NCI-H446 treated with DMSO at 0.1 percent for 48 hours (cell line): ENCODE measurements around the gene KRT33B.
"Not testable (repeated sequence)": the region's sequence is repeated elsewhere in the genome, so short reads cannot be mapped to it uniquely, and the experiment has no call there.

Experiments used
- DNase-seq: peaks from one replicate; lab custom pipeline; 2025; lab: John Stamatoyannopoulos, UW

The KRT33B gene

DNA sequence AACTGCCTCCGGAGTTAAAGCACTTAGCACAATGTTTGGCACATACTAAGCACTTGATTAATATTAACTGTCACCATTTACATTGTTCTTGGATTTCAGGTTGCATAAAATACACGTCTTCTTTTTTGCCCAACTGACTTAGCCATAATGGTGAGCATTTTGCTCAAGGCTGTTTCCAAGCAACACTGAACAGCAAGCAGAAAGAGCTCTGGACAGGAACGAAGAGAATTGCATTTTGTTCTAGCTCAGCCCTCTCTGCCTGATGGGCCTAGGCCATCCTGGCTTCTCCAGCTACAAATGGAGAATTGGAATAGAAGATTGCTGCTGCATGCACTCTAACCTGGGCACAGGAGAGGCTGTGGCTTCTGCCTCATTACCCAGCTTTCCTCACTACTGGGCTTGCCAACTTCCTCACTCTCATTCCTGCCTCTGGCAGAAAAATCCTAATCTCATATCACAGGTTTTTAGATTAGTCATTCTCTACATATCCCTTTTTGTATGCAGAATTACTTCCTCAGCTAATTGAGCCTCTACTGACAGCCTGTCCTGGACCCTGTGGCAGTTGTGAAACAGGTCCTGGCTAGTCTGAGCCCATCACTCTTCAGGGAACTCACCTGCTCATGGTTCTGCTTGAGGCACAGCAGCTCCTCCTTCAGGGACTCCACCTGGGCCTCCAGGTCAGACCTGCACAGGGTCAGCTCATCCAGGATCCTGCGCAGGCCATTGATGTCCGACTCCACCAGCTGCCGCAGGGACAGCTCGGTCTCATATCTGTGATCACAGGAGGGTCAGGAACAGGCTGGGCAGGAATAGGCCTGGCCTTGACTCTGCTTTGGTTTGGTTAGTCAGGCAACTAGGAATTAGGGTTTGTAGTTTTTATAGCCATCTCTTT is 21.5 kb downstream of the KRT33B start:
- DNase-seq = no peak

DNA sequence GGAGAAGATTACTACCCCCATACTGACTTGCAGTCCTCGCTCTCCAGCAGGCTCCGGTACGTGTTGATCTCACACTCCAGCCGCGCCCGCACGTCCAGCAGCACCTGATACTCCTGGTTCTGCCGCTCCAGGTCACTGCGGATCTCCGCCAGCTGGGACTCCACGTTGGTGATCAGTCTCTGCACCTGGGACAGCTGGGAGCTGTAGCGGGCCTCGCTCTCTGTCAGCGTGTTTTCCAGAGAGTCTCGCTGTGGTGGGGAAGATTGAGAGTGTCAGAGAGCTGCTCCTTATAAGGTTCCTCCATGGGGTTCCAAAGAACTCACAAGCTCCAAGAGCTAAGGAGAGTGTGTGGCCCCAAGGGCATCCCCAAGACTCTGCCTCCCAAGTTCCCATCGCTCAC is 23.2 kb downstream of the KRT33B start:
- DNase-seq = not testable (repeated sequence)

DNA sequence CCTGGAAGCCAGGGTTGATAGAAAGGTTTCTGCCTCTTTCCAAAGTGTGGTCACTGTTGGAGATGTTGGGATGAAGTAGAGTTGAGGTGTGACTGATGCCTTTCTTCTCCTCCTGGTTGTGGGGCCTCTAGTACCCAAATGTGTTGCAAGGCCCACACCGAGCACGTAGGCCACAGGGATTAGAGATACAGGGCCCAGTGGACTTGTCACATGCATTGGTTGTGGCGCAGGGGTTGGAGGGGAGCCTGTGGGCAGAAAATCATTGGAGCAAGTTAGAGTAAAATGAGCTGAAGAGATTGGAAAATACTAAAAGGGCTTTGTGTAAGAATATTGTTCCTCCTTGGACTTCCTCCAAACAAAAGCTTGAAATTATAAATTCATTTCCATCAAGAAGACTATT is 23.6 kb downstream of the KRT33B start:
- no peak for DNase-seq

DNA sequence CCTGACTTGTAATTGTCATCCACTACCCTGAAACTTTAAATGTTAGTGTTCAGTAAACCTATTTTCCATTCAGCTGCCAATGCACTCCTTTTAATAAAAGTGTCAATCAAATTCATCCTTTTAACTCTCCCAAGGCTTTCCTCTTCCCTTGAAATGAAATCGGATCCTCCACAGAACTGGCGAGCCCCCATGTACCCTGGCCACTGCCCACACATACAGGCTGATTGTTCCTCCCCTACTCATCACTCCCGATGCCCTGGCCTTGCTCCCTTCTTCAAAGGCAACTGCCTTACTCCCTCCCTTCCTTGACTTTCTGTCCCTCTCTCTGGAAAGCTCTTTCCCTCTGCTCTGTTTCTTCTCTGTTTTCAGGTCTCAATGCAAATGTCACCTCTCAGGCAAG is 26.6 kb downstream of the KRT33B start:
- DNase-seq = no peak

DNA sequence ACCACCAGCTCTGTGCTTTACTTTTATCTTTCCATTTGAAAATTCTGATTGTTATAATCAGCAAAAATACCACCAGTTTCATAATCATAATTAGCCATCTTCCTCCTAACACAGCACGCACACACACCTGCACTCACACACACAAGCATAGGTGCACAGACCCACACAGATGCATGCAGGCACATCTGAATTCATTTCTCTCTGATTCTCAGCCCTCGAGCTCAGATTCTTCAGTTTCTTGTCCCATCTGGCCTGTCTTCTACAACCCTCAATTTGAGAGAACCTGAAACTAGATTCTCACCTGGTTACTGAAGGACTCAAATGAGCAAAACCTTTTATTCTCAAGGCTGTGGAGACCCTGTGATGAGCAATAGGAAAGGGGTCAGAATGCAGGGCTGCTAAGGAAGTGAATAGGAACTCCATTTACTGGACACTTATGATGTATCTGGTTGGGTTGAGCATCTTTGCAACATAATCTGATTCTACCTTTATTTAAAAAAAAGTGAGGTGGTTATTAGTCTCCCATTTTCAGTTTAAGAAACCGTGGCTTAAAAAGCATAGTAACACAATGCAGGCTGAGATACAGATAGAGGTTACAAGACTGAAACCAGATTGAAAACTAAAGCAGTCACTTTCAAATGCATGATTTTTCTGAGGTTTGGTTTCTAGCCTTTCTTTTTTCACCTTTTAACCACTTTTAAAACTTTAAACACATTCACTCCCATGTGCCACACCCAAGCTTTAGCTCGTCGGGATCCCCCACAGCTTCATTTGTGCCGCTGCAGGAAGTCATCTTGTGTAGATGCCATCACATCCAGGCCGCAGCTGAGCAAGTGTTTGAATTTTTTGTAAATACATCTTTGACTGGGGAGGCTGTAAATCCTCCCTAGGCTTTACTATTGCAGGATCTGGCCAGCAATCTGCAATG is 28.4 kb downstream of the KRT33B start:
- DNase-seq = no peak

DNA sequence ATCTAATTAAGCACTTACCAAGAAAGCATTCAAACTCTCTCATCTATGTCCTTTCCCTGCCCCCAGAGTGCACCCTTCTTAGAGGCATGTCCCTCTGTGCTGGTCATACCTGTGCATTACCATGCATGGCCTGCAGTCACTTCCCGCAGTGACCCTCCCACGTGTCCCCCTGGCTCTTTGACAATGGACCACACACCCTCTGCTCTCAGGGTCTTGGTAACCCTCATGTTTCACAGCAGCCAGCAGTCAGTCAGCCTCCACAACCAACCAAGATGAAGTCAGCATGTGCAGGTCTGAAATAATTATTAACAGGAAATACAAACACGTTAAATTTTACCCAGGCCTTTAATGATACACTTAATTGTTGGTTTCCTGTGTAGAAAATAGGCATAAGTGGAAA is 29.1 kb downstream of the KRT33B start:
- DNase-seq = no peak

DNA sequence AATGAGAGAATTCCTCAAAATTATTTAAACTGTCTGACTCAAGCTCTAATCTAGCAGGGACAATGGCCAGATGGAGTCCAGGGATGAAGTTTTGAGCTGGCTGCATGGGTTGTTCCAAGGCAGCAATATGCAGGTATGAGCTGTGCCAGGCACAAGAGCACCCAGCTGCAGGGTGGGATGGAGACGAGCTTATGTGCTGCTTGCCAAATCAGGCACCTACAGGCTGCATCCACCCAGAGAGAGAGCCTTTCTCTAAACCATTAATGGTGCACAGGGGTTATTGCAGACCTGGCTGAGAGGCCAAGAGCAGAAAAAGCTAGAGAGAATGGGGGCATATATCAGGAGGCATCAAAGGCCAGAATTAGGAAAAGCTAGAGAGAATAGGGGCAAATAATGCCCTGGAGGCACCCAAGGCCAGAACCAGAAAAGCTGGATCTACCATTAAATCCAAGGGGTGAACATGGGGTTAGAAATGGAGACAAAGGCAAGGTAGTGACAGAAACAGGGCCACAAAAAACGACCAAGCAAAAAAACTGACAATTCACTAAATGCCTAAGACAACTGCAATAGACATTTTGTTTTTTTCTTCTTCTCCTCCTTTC is 29.9 kb downstream of the KRT33B start:
- DNase-seq = no peak

DNA sequence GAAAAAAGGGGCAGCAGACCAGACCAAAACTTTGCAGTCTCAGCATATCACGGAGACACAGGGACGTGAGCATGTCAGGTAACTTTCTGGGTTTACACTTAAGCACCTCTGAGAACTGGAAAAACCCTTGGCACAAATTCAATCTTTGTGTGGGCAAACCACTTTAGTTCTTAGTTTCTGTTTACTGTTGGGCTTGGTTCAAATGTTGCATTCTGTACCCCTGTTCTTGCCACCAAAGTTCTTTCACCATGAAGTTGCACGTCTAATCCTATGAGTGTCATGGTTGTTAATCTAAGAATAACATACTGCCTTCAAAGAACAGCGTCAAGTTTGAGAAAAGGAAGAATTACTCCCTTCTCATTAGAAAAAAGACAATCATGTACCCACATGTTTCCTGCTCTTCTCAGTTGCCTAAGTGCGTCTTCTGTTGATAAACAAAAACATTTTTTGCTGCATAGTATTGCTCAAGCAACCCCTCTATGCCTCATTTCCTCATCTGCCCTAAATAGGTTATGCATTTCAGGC is 30.6 kb downstream of the KRT33B start:
- no peak for DNase-seq

DNA sequence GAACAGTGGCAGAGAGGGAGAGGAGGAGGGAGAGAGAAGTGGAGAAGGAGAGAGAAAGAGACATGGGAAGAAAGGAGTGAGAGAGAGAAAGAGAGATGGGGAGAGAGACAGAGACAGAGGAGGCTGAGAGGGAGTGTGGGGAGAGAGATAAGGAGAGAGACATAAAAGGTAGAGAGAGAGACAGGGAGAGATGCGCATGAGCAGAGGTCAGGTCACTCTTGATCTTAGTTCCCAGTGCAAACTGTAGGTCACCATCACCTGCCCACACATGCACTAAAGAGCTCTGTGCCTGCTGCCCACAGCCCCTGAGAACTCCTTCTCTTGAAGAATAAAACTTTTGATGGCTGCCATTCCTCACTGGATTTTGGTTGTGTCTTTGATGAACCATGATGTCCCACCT is 33.9 kb downstream of the KRT33B start:
- no peak for DNase-seq

DNA sequence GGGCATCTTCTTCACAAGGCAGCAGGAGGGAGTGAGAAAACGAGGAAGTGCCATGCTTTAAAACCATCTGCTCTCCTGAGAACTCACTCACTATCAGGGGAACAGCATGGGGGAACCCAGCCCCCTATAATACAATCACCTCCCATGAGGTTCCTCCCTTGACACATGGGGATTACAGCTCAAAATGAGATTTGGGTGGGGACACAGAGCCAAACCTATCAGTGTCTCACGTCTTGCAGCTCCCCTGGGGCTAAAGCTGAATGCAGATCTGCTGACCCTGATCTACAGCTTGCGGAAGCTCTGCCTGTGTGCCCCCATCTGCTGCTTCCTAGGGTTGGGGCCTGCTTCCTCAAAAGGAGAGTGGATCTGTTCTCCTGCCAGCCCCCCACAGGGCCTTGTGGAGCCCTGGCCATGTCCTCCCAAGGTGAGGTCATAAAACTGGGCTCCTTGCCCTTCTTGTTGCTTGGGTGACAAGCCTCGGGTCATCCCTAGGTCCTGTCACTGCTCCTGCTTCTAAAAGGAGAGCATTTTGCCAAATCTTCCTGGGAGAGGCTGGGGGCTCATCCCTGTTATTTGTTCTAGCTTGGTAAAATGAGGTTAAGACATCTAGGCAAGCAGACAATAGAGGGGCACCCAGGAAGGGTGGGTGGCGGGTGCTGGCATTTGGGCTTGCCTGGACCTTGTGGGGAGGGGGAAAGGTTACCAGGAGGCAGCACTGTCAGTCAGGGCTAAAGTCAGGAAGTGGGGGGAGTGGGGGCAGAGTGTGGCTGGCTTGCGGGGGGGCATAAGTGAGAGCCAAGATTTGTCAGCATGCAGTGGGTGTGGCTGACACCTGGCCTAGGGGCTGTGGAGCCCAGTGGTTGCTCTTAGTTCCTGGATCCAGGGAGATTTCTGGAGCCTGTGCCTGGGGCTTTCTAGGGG is 35.0 kb downstream of the KRT33B start:
- no peak for DNase-seq

DNA sequence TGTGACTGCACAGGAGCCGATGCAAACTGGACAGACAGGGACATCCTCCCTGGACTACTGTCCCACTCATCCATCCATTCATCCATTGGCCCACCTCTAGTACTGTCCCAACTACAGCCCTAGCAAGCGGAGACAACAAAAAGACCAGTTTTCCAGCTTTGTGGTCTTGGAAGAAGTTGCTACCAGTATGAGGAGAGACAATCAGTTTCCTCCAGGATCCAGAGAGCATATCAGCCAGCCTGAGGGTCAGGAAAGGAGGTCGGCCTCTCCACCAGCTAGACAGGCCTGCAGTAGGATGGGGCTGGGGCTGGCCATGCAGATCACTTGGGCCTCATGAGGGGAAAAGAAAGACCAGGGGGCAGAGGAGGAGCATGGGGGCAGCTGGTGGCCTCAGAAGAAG is 35.8 kb downstream of the KRT33B start:
- DNase-seq = no peak

DNA sequence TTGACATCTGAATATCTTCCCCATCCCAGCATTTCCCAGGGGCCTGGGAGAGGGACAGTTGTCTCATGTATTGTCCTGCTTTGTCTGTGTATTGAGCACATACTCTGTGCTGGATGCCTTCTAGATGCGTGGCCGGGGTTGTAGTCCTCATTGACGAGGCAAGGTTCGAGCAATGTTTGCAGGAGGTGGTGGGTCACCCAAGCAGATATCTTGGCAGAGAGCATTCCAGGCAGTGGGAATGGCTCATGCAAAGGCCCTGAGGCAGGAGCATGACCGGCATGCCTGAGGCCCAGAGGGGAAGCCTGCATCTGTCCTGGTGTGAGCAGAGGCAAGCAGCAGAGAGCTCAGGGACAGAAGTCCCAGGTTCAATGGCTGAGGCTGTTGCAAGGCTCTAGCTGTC is 36.5 kb downstream of the KRT33B start:
- DNase-seq = no peak

DNA sequence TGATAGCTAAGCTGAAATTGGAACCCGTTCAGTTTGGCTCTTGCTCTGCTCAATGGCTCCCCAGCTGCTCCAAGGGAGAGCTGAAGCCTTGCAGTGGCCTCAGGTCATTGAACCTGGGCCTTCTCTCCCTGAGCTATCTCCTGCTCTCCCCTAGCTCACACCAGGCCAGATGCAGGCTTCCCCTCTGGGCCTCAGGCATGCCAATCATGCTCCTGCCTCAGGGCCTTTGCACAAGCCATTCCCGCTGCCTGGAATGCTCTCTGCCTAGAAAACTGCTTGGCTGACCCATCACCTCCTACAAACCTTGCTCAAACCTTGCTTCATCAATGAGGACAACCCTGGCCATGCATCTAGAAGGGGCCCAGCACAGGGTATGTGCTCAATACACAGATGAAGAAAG is 37.4 kb downstream of the KRT33B start:
- no peak for DNase-seq

DNA sequence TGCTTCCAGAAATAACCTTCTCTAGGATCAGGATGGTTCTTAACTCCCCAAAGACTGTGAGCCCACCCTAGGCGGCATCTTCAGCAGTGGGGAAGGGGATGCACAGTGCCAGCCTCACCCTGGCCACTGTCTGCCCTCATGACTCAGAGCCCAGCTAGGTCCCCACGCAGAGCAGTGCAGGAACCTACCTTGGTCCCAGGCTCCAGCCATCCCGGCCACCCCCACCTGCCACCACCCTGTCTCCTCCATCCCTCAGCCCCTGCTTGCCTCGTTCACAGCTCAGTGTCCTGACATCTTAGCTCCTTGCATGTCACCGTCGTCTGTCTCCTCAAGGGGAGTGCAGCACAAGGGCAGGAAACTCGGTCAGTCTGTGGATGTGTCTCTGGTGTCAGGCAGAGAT is 38.0 kb downstream of the KRT33B start:
- no peak for DNase-seq

DNA sequence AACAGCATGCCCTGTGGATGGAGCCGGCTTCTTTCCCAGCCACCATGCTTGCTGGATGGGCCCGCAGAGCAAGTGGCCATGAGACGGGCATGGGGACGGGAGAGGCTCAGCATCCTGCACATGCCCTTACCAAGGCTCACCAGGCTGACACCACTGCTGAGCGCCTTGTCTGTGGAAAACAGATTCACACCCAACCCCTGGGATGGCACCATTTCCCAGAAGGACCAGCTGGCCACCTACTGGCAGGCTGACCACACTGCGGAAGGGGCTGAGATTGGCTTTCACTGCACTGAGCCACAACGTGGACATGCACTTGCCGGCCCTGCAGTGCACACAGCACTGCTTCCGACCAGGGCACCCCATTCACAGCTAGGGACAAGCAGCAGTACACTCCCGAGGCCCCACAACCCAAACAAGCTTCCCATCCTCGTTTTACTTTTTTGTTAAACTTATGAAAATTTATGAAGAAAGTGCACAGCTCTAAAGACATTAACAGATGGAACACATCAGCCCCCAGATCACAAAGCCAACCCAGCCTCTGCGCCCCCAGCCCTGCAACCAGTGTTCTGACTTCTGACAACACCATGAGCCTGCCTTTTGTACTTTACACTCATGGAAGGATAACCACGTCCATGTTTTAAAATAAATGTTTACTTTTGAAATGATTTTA is 40.2 kb downstream of the KRT33B start:
- no peak for DNase-seq

DNA sequence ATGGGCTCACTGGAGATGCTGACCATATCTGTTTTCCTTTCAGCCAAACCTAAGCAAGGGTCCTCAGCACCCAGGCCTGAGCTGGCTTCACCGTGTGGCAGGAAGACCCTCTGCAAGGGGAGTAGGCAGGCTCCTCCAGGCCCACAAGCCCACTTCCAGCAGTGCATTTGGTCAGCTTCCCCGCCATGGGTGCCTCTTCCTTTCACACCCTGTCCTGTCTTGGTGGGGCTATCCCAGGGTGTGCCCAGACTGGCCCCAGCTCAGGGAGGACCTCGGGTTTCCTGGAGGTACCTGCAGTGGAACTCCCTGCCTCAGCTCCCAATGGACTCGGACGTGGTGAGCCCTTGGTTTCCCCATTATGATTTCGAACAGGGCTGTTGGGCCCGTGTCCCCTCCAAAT is 41.4 kb downstream of the KRT33B start:
- no peak for DNase-seq

DNA sequence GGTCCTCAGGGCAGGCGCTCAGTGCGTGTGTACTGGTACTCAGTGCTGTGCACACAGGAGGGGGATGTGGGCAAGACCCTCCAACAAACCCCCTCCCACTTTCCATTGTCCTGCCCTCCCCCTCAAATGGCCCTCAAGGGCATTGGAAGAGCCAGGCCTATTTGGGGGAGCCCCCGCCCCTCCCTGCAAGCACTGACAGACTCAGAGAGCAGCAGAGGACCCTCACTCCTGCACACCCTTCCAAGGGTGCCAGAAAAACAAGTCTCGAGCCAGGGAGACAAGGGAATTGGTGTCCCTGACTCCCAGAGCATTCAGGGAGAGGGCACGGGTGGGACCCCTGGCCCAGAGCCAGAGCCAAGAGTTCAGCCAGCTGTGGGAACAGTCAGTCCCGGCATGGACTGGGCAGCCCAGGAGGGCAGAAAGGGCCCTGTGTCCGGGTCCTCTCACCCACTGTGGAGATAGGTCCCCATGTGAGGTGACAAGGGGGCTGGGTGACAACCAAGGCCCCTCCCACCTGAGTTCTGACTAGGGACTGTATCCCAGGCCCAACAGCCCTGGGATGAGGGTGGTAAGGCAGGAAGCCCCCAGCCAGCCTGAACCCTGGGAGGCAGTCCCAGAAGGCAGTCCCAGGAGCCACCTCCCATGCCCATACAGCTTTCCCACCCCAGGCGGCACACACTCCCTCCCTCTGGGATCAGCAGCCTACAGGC is 42.0 kb downstream of the KRT33B start:
- no peak for DNase-seq

DNA sequence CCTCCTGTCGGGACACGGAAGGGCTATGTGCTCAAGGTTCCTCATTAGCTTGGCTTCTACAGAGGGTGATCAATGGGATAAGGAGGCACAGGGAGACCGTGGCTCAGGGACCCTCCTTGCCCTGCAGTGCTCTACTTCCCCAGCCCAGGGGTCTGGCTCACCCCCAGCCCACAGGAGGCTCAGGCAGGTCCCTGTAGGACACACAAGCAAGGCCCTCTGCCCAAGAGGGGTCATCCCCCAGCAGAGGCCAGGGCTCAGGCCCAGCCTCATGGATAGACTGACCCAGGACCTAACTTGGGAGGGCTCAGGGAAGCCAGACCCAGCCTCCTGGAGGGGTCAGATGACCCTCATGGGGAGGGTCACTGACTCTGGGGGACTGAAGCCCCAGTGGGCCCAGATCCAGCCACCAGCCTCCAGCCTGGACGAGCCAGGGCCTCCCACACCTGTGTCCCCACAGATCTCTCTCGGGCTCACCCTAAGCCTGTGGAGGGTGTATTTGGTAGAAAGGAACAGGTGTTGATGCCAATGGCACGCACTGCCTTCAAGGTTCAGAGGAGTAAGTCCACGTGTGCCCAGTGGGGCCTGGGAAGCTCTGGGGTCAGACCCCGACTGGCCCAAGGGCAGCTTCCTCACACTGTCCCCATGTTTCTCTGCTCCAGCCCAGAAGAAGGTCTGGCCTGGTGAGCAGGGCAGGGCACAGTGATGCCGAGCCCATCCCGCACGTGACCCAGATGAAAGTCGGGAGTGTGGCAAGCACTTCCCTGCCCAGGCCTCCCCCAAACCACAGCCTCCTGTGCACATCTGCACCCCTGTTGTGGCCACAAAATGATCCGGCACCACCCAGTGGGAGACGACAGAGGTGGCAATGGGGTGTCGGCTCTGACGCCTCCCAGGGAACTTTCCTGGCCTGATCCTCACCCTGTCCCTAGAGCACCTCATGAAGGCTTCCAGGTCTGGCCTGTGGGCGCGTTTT is 43.2 kb downstream of the KRT33B start:
- DNase-seq = no peak

DNA sequence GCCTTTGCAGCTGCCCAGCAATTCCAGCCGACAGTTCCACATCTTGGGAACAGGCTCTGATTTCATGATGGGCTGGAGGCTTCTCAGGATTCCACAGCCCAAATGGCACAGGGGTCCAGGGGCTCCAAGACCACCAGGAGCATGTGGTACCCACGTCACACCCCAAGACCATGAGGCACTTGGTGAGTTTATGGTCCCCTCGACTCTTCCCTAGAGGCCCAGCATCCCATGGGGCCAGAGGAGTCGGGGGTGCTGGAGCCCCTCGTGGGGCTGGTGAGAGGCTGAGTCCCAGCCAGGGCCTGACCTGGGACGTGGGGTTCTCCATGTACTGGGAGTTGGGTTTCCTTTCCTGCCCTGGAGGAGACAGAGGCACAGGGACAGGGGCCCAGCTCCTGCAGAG is 44.0 kb downstream of the KRT33B start:
- no peak for DNase-seq
